GM12874 (cell line): Measurements from ENCODE around the gene CNRIP1.

ENCODE experiments used
- TF ChIP-seq, protein P1 (sequence below): IDR thresholded peaks from 2 replicates; pipeline ENCODE4 v1.5.1; 2011; ENCODE audit warnings: low read depth, mild to moderate bottlenecking, control low read depth, low read length, moderate library complexity; ENCODE audit not compliant: insufficient read depth

Gene CNRIP1

DNA sequence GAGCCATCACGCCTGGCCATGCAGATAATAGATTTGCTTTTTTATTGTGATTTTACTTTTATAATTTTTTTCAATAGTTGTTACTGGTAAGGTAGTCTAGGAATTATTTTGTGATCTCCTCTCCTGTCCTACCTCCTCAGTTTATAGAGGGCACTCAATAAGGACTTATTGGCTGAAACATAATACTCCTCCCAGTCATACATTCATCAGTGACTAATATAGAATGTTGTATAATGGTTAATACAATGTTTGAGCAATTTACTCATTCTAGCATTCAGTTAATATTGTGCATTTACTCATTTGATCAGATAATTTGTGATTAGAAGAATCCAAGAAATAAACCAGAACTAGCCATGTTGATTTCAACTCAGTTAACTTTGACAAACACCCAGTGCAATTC lies 41.6 kb downstream of the CNRIP1 start:
- TF ChIP-seq, protein P1, sequence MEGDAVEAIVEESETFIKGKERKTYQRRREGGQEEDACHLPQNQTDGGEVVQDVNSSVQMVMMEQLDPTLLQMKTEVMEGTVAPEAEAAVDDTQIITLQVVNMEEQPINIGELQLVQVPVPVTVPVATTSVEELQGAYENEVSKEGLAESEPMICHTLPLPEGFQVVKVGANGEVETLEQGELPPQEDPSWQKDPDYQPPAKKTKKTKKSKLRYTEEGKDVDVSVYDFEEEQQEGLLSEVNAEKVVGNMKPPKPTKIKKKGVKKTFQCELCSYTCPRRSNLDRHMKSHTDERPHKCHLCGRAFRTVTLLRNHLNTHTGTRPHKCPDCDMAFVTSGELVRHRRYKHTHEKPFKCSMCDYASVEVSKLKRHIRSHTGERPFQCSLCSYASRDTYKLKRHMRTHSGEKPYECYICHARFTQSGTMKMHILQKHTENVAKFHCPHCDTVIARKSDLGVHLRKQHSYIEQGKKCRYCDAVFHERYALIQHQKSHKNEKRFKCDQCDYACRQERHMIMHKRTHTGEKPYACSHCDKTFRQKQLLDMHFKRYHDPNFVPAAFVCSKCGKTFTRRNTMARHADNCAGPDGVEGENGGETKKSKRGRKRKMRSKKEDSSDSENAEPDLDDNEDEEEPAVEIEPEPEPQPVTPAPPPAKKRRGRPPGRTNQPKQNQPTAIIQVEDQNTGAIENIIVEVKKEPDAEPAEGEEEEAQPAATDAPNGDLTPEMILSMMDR, result no peak

DNA sequence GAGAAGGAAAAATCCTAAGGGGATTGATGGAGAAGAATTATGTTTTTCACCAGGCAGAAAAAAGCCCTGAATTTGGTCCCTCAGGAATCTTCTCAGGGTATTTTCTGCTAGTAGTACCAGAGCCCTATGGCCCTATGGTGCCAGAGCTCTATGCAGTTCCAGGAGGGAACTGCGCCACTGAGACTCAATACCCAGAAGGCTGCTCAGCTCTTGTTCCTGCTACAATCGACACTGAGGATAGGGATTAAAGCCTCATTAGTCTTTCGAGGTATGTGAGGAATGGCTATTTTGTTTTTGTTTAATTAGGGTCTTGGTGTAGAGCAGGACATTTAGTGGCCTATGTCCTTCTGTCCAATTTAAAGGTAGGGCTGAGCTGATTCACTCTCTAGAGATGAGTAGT lies 45.7 kb downstream of the CNRIP1 start:
- TF ChIP-seq, protein P1, result no peak

- TF ChIP-seq, protein P1, result no peak
These were observed 47.3 kb downstream of the CNRIP1 start for GRCh38 chr2:68272246-68272994.

DNA sequence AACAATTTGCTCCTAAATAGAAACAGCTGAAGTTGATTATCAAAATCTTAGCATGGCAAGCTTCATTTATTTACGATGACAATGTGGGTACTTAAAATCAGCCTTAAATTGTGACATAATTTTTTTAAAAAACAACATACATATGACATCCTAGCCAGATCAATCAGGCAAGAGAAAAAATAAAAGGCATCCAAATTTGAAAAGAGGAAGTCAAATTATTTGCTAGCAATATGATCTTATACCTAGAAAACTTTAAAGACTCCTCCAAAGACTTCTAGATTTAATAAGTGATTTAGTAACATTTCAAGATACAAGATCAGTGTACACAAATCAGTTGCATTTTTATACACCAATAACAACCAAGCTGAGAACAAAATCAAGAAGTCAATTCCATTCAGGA lies 53.1 kb downstream of the CNRIP1 start:
- TF ChIP-seq, protein P1, result no peak

DNA sequence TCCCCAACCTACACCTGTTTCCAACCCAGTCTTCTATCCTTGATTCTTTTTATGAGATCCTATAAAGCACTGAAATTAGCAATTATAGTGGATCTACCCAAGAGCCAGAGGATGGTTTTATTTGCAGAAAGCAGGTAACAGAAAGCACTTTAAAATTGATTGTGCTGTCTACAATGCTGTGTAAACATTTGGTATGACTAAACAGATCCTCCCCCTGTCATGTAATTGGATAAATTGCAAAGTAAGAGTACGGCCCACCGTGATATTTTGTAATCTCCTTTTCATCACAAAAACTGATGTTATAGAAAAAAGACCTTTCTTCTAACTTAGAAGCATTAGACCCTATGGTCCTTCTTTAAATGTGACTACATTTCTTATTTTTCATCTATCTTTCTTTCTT lies 56.1 kb downstream of the CNRIP1 start:
- TF ChIP-seq, protein P1, result no peak

DNA sequence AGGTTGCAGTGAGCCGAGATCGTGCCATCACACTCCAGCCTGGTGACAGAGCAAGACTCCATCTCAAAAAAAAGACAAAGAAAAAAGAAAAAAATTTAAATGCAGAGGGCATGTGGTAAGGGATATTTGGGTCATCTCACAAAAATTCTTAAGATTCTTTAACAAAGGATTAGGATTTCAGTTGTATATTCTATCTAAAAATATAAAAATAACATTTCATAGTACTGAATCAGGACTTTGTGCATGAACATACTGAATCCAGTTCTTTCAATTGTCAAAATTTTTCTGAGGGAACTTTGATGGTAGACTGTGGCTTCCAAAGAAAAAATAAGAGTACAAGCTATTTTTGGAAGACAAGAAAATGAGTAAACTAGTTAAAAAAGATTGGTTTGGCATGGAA lies 60.9 kb downstream of the CNRIP1 start:
- TF ChIP-seq, protein P1, result no peak

DNA sequence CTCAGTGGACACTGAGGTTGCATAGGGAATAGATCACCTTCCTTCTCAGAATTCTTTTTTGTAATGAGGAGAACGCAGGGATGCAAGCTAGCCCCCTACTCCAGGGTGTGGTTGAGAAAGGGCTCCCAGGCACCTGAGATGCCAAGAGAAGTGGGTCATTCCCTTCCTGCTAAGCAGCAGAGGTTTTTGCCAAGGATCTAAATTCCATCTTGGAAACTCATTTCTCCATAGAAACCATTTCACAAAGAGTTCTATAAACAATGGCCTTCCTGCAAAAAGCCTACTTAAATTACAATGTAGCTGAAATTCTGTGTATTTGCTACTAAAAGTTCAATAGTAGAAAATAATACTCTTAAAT lies 63.7 kb downstream of the CNRIP1 start:
- TF ChIP-seq, protein P1, result no peak
